HFF-Myc (cell line): Measurements from ENCODE around the gene CCDC171.

Experiments used
- DNase-seq: peaks from one replicate; pipeline ENCODE4 v3.0.0-alpha.2; 2011; ENCODE audit warnings: low read depth; ENCODE audit errors: extremely low read depth
- H3K4me3 ChIP-seq: replicated peaks from 2 replicates; pipeline ENCODE4 v1.5.1; 2011; ENCODE audit warnings: low read depth, mild to moderate bottlenecking, control low read depth, low read length
- CTCF ChIP-seq: IDR thresholded peaks from 2 replicates; pipeline ENCODE4 v1.5.1; 2012; ENCODE audit warnings: mild to moderate bottlenecking, low read depth, low read length, control low read depth; ENCODE audit errors: missing control alignments

Gene CCDC171

DNA sequence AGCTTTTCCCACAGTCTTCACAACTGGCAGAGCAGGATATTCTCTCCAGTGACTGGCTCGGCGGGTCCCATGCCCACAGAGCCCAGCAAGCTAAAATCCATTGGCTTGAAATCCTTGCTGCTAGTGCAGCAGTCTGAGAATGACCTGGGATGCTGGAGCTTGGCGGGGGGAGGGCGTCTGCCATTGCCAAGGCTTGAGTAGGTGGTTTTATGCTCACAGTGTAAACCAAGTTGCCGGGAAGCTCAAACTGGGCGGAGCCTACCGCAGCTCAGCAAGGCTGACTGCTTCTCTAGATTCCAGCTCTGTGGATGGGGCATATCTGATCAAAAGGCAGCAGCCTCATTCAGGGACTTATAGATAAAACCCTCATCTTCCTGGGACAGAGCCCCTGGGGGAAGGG lies 194.1 kb downstream of the CCDC171 start:
- TF ChIP-seq CTCF: no peak
- H3K4me3 ChIP-seq: no peak overlapping the region
- DNase-seq: no peak

- no peak overlapping the region for H3K4me3 ChIP-seq
- TF ChIP-seq CTCF: no peak
Measured at GRCh38 chr9:15755660-15756059, 202.8 kb downstream of the CCDC171 start.

DNA sequence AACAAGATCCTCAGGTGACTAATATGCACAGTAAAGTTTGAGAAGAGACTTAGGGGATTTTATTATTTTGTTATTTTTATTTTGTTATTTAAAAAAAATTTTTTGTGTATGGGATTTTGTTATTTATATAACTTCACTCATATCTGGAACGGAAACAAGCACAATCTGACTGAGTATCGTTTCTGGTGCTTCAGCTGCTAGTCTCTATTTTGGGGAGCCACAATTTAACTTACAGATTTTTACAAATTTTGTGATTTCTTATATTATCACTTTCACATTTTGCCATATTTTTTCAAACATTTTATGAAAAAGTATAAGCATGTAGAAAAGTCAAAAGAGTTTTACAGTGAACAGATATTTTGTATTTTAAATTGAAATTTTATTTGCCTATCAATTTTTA lies 208.7 kb downstream of the CCDC171 start:
- H3K4me3 ChIP-seq: no peak overlapping the region
- no peak for TF ChIP-seq CTCF
- DNase-seq: no peak

More at GRCh38 chr9:15755660-15756059, 202.8 kb downstream of the CCDC171 start:
- DNase-seq: no peak

DNA sequence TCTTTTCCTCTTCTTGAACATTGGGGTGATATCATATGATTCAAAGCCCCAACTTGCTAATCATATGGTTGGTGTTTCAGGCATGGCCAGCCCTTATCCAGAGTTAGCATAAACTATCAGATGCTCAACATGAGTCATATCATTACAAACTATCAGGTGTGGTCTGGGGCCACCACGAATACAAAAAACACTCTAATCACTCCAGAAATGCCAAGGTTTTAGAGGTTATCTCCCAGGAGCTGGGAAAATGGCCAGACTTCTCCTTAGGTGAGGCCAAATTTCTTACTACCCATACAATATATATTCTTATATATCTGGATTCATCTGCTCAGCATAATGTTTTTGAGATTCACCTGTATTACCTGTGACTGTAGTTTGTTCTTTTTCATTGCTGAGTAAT lies 210.5 kb downstream of the CCDC171 start:
- TF ChIP-seq CTCF: no peak
- DNase-seq: no peak
- H3K4me3 ChIP-seq: no peak overlapping the region

DNA sequence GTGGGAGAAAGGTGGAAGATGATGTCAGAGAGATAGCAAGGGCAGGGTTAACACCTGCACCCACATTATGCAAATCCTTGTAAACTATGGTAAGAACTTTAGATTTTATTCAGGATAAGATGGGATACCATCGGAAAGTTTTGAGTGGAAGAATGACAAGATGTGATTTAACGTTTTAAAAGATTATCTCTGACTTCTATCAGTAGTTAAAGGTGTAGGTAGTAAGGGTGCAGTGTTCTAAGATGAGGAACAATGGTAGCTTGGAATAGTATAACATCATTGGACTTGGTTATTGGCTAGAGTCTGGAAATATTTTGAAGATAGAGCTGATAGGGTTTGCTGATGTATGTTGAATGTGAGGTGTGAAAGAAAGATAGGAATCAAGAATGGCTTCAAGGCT lies 211.3 kb downstream of the CCDC171 start:
- no peak for DNase-seq
- no peak for TF ChIP-seq CTCF
- H3K4me3 ChIP-seq: no peak overlapping the region

DNA sequence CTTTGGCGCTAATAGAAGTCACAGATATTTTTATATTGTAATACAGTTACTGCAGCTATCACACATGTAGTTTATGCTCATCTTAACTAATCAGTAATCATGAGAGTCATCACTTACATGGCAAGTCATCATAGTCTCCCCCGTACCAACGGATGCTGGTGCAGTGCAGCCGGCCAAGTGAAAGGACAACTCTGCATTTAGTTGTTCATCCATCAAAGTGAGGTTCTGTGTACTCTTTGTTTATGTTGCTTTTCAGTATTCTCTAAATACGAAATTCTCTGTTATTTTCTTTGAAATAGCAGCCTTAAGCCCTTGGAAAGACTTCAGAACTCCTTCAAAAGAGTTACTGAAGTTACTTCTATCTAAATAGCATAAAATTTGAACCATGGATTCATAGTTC lies 216.7 kb downstream of the CCDC171 start:
- H3K4me3 ChIP-seq: no peak overlapping the region
- no peak for TF ChIP-seq CTCF
- no peak for DNase-seq

DNA sequence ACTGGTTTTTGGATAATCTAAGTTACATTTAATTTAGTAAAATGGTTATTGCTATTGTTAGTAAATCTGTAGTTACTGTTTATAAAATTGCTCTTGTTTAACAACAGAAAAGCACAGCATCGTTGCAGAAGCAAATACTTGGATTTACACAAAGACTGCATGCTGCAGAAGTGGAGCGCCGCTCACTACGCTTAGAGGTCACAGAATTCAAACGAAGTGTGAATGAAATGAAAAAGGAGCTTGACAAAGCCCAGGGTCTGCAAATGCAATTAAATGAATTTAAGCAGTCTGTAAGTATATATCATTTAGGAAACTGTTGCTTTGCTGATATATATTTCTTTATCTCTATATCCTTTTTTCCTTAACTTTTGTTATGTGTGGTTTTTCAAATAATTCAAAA lies 226.0 kb downstream of the CCDC171 start:
- no peak overlapping the region for H3K4me3 ChIP-seq
- no peak for TF ChIP-seq CTCF
- DNase-seq: no peak
